ENCODE data around the gene C5orf63. TPM values are rescaled to one million over a fixed set of nuclear protein-coding genes. Genes with fewer than 3 reads are reported as not detected.

Gene C5orf63
- total and polyA plus RNA-seq, 10 of the 15 experiments (the other 5 are each of a cell fraction or from before 2014, with no cell fraction given), result 8.7 to 54.3 (median 11.9) TPM

DNA sequence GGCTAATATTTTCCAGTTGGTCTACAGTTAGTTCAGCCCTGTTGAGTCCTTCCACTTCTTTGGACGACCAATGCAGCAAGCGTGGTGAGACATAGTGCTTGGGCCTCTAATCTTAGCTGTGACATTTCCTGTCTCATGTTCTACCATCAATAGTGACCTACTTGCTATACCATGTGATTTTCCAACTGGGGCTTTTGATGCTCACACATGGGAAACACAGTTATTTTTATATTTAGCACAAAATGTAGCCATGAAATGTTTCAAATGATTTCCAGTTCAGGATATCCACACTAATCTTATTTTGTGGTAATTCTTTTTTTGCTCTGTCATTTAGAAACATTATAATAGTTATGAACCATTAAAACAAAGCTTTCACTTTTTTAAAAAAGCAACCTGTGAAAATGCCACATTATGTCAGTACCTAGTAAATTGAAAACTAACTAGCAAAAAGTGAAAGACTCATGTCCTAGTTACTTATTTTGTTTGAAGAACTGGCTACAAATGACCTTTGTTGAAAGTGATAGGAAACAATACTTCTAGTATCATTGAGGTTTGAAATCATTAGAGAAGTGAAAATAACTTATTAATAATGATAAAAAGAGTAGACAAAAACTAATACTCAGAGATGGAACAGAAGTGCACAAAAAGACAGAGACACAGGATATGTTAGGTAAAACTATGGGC, 61.2 kb downstream of the C5orf63 start (continued):
- TF ChIP-seq ETV6 (conservative IDR thresholded peaks at IDR 0.05 in 1 of 2, IDR thresholded peaks at IDR 0.05 in 1 of 2; ENCODE audit: borderline replicate concordance in 1 of 2, low read depth in 1 of 2), result no peak; a peak in 1 of 4 replicates
- TF ChIP-seq BCL11A (IDR thresholded peaks at IDR 0.05; ENCODE audit: low read depth, low read length), result no peak
- no peak for TF ChIP-seq BRCA1 (IDR thresholded peaks at IDR 0.05; ENCODE audit: low read depth, low read length)
- TF ChIP-seq TCF3 (IDR thresholded peaks at IDR 0.05; ENCODE audit: borderline replicate concordance, insufficient read depth, low read depth, low read length), result no peak
- TF ChIP-seq CUX1 (IDR thresholded peaks at IDR 0.05; ENCODE audit: insufficient replicate concordance, low read depth, low read length), result peak; percentile 82
- peak; percentile 80 for TF ChIP-seq NR2F1 (conservative IDR thresholded peaks at IDR 0.05)
- TF ChIP-seq ZNF687 (IDR thresholded peaks at IDR 0.05), result peak; percentile 91
- no peak for TF ChIP-seq RFX5 (IDR thresholded peaks at IDR 0.05; ENCODE audit: low read depth, low read length)
- TF ChIP-seq KDM1A (IDR thresholded peaks at IDR 0.05; ENCODE audit: borderline replicate concordance), result no peak
- TF ChIP-seq ZBTB40 (IDR thresholded peaks at IDR 0.05; ENCODE audit: borderline replicate concordance), result peak; percentile 21; the same call in 1 of the 2 replicates
- peak; percentile 11; the same call in 1 of the 2 replicates for TF ChIP-seq GABPA (IDR thresholded peaks at IDR 0.05; ENCODE audit: low read depth)
- TF ChIP-seq E2F4 (IDR thresholded peaks at IDR 0.05; ENCODE audit: low read depth, low read length), result no peak
- no peak for TF ChIP-seq RCOR1 (conservative IDR thresholded peaks at IDR 0.05; ENCODE audit: low read depth, low read length)
- no peak for TF ChIP-seq RBBP5 (conservative IDR thresholded peaks at IDR 0.05)
- no peak for TF ChIP-seq JUND (IDR thresholded peaks at IDR 0.05; ENCODE audit: low read depth, low read length)

Measured in GM12878 (cell line).